WTC11 (cell line): ENCODE data around the gene NUDT8. TPM values are rescaled to one million over a fixed set of nuclear protein-coding genes. Genes with fewer than 3 reads are reported as not detected.

Experiments used
- ATAC-seq: fragments of 200-7000 bp; cut with Tn5 transposase; 2 replicates; pipeline ENCODE4 v1.10.0; 2021; ENCODE audit warnings: mild to moderate bottlenecking, moderate library complexity
- CTCF ChIA-PET: fragments of 300-600 bp; sonication (Branson Sonifier 250); formaldehyde crosslinking; loops from one replicate; lab custom pipeline; 2021; ENCODE audit warnings: antibody characterized with exemption; lab: Charles Lee
- POLR2A ChIA-PET: fragments of 350-600 bp; sonication (Branson Sonifier 250); formaldehyde crosslinking; loops from one replicate; lab custom pipeline; 2021; ENCODE audit warnings: antibody characterized with exemption; lab: Charles Lee
- DNase-seq: peaks from one replicate; pipeline ENCODE4 v3.0.0; 2021; ENCODE audit warnings: low spot score
- H3K27ac Mint-ChIP-seq: 2 replicates; pipeline ENCODE4 v1.8.0; 2021; ENCODE audit warnings: mixed read lengths
- H3K27me3 Mint-ChIP-seq: 2 replicates; pipeline ENCODE4 v1.8.0; 2021; ENCODE audit warnings: low read depth, mild to moderate bottlenecking, moderate library complexity, mixed read lengths
- H3K36me3 Mint-ChIP-seq: 2 replicates; pipeline ENCODE4 v1.8.0; 2021; ENCODE audit warnings: mixed read lengths
- H3K4me1 Mint-ChIP-seq: 2 replicates; pipeline ENCODE4 v1.8.0; 2022; ENCODE audit warnings: mixed read lengths
- H3K4me3 Mint-ChIP-seq: 2 replicates; pipeline ENCODE4 v1.8.0; 2021; ENCODE audit warnings: mild to moderate bottlenecking, moderate library complexity, mixed read lengths
- H3K9me3 Mint-ChIP-seq: 2 replicates; pipeline ENCODE4 v1.8.0; 2021; ENCODE audit warnings: mixed read lengths
- AFF4 ChIP-seq: sonication (generic); formaldehyde crosslinking; IDR thresholded peaks from 2 replicates; pipeline ENCODE4 v1.8.1; 2023; ENCODE audit warnings: mild to moderate bottlenecking, missing genetic modification reagents, borderline replicate concordance
- ATF1 ChIP-seq: sonication (generic); formaldehyde crosslinking; IDR thresholded peaks from 2 replicates; pipeline ENCODE4 v1.8.1; 2023; ENCODE audit warnings: mild to moderate bottlenecking, moderate library complexity, missing genetic modification reagents
- CBFB ChIP-seq: sonication (generic); formaldehyde crosslinking; IDR thresholded peaks from 2 replicates; pipeline ENCODE4 v1.8.1; 2022; ENCODE audit warnings: mild to moderate bottlenecking, low read depth, missing genetic modification reagents
- ELF4 ChIP-seq: sonication (generic); formaldehyde crosslinking; IDR thresholded peaks from 2 replicates; pipeline ENCODE4 v1.8.1; 2022; ENCODE audit warnings: low read depth, mild to moderate bottlenecking, moderate library complexity, missing genetic modification reagents
- FOXJ3 ChIP-seq: sonication (generic); formaldehyde crosslinking; IDR thresholded peaks from 2 replicates; pipeline ENCODE4 v1.9.0; 2021; ENCODE audit warnings: missing genetic modification reagents, mild to moderate bottlenecking, borderline replicate concordance
- HMGXB4 ChIP-seq: sonication (generic); formaldehyde crosslinking; IDR thresholded peaks from 2 replicates; pipeline ENCODE4 v1.8.1; 2023; ENCODE audit warnings: mild to moderate bottlenecking, moderate library complexity, missing genetic modification reagents
- MXD4 ChIP-seq: fragments of 250-450 bp; sonication (Bioruptor Pico); IDR thresholded peaks from 2 replicates; pipeline ENCODE4 v1.8.0; 2021; ENCODE audit warnings: mild to moderate bottlenecking, moderate library complexity, borderline replicate concordance
- NR1H2 ChIP-seq: sonication (generic); formaldehyde crosslinking; IDR thresholded peaks from 2 replicates; pipeline ENCODE4 v1.9.0; 2021; ENCODE audit warnings: mild to moderate bottlenecking, moderate library complexity, missing genetic modification reagents
- PREB ChIP-seq: sonication (generic); formaldehyde crosslinking; IDR thresholded peaks from 2 replicates; pipeline ENCODE4 v1.8.1; 2022; ENCODE audit warnings: mild to moderate bottlenecking, missing genetic modification reagents, moderate library complexity, borderline replicate concordance
- TEAD4 ChIP-seq: sonication (generic); formaldehyde crosslinking; IDR thresholded peaks from 2 replicates; pipeline ENCODE4 v1.8.0; 2022; ENCODE audit warnings: mild to moderate bottlenecking, missing genetic modification reagents
- ZBTB43 ChIP-seq: sonication (generic); formaldehyde crosslinking; IDR thresholded peaks from 2 replicates; pipeline ENCODE4 v1.8.1; 2023; ENCODE audit warnings: mild to moderate bottlenecking, missing genetic modification reagents
- ZNF219 ChIP-seq: sonication (generic); formaldehyde crosslinking; IDR thresholded peaks from 2 replicates; pipeline ENCODE4 v1.8.0; 2023; ENCODE audit warnings: missing genetic modification reagents, mild to moderate bottlenecking, borderline replicate concordance
- ZNF263 ChIP-seq: sonication (generic); formaldehyde crosslinking; IDR thresholded peaks from 2 replicates; pipeline ENCODE4 v1.8.1; 2022; ENCODE audit warnings: low read depth, mild to moderate bottlenecking, moderate library complexity, missing genetic modification reagents
- total RNA-seq: library from RNA; stranded (reverse); gene quantifications from 3 replicates; pipeline ENCODE4 v1.2.3, GENCODE V29; 2021
- TF ChIP-seq, protein P1 (sequence below): fragments of 200-600 bp; IDR thresholded peaks from 2 replicates; pipeline ENCODE4 v1.8.0; 2022; ENCODE audit warnings: antibody characterized with exemption
- TF ChIP-seq, protein P2 (sequence below): fragments of 250-450 bp; sonication (Bioruptor Pico); IDR thresholded peaks from 2 replicates; pipeline ENCODE4 v1.9.0; 2021; ENCODE audit warnings: moderate library complexity, mild to moderate bottlenecking, inconsistent platforms, borderline replicate concordance
- TF ChIP-seq, protein P3 (sequence below): sonication (generic); formaldehyde crosslinking; IDR thresholded peaks from 2 replicates; pipeline ENCODE4 v1.8.0; 2022; ENCODE audit warnings: mild to moderate bottlenecking, missing genetic modification reagents
- TF ChIP-seq, protein P4 (sequence below): sonication (generic); formaldehyde crosslinking; IDR thresholded peaks from 2 replicates; pipeline ENCODE4 v1.8.0; 2023; ENCODE audit warnings: missing genetic modification reagents

NUDT8 gene
- total RNA-seq, 1 experiment from 2014 or later = 8.3 TPM

DNA sequence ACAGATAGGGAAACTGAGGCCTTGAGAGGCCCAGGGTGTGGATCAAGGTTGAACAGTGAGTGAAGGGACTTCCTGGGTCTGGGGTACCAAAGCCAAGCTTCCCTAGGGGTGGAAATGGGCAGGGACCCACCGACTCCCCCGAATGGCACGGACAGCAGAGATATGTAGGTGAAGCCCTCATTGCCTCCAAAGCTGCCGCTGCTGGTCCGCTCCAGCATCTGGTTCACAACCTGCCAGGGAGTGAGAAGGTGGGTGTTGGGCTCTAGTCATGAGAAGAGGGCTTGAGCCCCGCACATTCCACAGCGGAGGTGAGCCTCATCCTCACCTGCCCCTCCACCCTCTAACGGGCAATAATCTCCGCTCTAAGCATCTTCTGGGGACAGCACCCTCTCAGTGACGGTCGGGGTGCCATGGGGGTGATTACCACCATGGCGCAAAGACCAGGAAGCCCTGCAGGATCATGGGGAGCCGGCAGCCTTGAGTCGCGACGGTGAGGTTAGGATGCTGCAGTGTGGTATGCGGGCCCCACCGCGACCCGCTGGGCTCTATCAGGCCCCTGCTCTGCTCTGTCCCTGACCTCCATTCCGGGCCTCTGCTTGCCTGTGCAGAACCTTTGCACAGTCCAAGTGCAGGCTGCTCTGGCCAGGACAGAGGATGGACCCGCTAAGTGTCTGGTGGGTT lies 33.9 kb upstream of the NUDT8 start:
- ATAC-seq (no peak), DNase-seq (no peak)
- no peak overlapping the region for H3K27ac Mint-ChIP-seq
- H3K36me3 Mint-ChIP-seq = peaks cover 6% of the 10 kb centered on the region
- H3K27me3 Mint-ChIP-seq = no peaks in the 10 kb centered on the region
- no peak overlapping the region for H3K4me3 Mint-ChIP-seq
- peaks cover 6% of the 10 kb centered on the region for H3K9me3 Mint-ChIP-seq
- ChIA-PET POLR2A (no interaction called here), CTCF (interaction anchor here (2.0 kb wide), 1 partner anchor 34 kb away, joined by 8 read pairs; the partner anchor contains the start of gene NUDT8)
- H3K4me1 Mint-ChIP-seq = no peaks in the 10 kb centered on the region
- TF ChIP-seq AFF4 = no peak
- TF ChIP-seq ZNF263 (CRISPR knock-in tag) = no peak
- TF ChIP-seq, protein P1, sequence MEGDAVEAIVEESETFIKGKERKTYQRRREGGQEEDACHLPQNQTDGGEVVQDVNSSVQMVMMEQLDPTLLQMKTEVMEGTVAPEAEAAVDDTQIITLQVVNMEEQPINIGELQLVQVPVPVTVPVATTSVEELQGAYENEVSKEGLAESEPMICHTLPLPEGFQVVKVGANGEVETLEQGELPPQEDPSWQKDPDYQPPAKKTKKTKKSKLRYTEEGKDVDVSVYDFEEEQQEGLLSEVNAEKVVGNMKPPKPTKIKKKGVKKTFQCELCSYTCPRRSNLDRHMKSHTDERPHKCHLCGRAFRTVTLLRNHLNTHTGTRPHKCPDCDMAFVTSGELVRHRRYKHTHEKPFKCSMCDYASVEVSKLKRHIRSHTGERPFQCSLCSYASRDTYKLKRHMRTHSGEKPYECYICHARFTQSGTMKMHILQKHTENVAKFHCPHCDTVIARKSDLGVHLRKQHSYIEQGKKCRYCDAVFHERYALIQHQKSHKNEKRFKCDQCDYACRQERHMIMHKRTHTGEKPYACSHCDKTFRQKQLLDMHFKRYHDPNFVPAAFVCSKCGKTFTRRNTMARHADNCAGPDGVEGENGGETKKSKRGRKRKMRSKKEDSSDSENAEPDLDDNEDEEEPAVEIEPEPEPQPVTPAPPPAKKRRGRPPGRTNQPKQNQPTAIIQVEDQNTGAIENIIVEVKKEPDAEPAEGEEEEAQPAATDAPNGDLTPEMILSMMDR = no peak
- no peak for TF ChIP-seq NR1H2 (CRISPR knock-in tag)
- no peak for TF ChIP-seq MXD4 (CRISPR knock-in tag)
- TF ChIP-seq, protein P2, sequence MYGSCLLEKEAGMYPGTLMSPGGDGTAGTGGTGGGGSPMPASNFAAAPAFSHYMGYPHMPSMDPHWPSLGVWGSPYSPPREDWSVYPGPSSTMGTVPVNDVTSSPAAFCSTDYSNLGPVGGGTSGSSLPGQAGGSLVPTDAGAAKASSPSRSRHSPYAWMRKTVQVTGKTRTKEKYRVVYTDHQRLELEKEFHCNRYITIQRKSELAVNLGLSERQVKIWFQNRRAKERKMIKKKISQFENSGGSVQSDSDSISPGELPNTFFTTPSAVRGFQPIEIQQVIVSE (CRISPR knock-in tag) = no peak
- TF ChIP-seq, protein P3, sequence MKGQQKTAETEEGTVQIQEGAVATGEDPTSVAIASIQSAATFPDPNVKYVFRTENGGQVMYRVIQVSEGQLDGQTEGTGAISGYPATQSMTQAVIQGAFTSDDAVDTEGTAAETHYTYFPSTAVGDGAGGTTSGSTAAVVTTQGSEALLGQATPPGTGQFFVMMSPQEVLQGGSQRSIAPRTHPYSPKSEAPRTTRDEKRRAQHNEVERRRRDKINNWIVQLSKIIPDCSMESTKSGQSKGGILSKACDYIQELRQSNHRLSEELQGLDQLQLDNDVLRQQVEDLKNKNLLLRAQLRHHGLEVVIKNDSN = no peak
- TF ChIP-seq FOXJ3 (CRISPR knock-in tag) = no peak
- TF ChIP-seq, protein P4, sequence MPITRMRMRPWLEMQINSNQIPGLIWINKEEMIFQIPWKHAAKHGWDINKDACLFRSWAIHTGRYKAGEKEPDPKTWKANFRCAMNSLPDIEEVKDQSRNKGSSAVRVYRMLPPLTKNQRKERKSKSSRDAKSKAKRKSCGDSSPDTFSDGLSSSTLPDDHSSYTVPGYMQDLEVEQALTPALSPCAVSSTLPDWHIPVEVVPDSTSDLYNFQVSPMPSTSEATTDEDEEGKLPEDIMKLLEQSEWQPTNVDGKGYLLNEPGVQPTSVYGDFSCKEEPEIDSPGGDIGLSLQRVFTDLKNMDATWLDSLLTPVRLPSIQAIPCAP = no peak
- no peak for TF ChIP-seq ELF4 (CRISPR knock-in tag)
- no peak for TF ChIP-seq ZBTB43
- no peak for TF ChIP-seq ATF1 (CRISPR knock-in tag)
- TF ChIP-seq ZNF219 (CRISPR knock-in tag) = no peak
- no peak for TF ChIP-seq PREB
- TF ChIP-seq HMGXB4 = no peak
- TF ChIP-seq TEAD4 (CRISPR knock-in tag) = no peak
- TF ChIP-seq CBFB = no peak
